Measurements from ENCODE around the gene SOX10. TPM values are rescaled to one million over a fixed set of nuclear protein-coding genes. Genes with fewer than 3 reads are reported as not detected.

Gene SOX10
- total and polyA plus RNA-seq, 9 of the 15 experiments (the other 6 are each of a cell fraction or from before 2014, with no cell fraction given): not detected

GRCh38 chr22:37972527-37972926 lies 11.8 kb downstream of the SOX10 start:
- Histone ChIP-seq H3K79me2 (ENCODE audit: control insufficient read depth, insufficient read depth, low read length) (no peaks in the 10 kb centered on the region), H3K4me3 (no peak overlapping the region), H3K9me1 (ENCODE audit: control insufficient read depth, insufficient read depth, low read length) (no peaks in the 10 kb centered on the region), H3K27ac (ENCODE audit: extremely low read depth, low read depth, low read length) (no peak overlapping the region), H3K27me3 (ENCODE audit: control insufficient read depth in 2 of 2, insufficient read depth in 2 of 2, low read length in 2 of 2) (no peaks in the 10 kb centered on the region), H3K9me3 (replicated peaks; ENCODE audit: control insufficient read depth, insufficient read depth, low read depth, low read length) (no peaks in the 10 kb centered on the region), H3K9ac (ENCODE audit: insufficient read depth in 1 of 2, low read depth in 2 of 2, low read length in 2 of 2) (no peak overlapping the region; a peak in 1 of 4 replicates), H3K4me1 (replicated peaks in 1 of 2; ENCODE audit: control insufficient read depth in 2 of 2, insufficient read depth in 2 of 2, low read length in 2 of 2) (peaks cover 0 to 7% of the 10 kb centered on the region in 2 experiments; a peak in 2 of 5 replicates), H3K36me3 (ENCODE audit: control insufficient read depth, insufficient read depth, low read length) (peaks cover 12% of the 10 kb centered on the region; the same call in 1 of the 3 replicates), H2AFZ (ENCODE audit: low read depth, low read length) (no peak overlapping the region), H3K4me2 (ENCODE audit: insufficient read depth, low read length) (no peak overlapping the region), H4K20me1 (replicated peaks; ENCODE audit: control insufficient read depth, insufficient read depth, low read length) (no peaks in the 10 kb centered on the region)
- DNase-seq (ENCODE audit: extremely low read depth in 1 of 4, low spot score in 3 of 4): no peak
- TF ChIP-seq KDM2B (CRISPR knock-in tag; IDR thresholded peaks at IDR 0.05) (no peak), NFIC (IDR thresholded peaks at IDR 0.05) (peak; percentile 26)
- no peak for ATAC-seq
- no TSS peak for BruUV-seq (replicated peaks)
- intact Hi-C loops (cut with micrococcal nuclease) (no loop called here), in situ Hi-C loops (cut with MboI) (loop anchor here (10.0 kb wide), 1 partner anchor 428 kb away; no protein-coding TSS in a partner anchor)
- CTCF ChIA-PET (ENCODE audit: low intra/inter-chr PET ratio): no interaction called here
- WGBS (ENCODE audit: insufficient coverage, low coverage, missing lambda C conversion rate): 67% methylated on average over 3 of the region's 3 CpGs
- no peak for FAIRE-seq
- POLR2A ChIA-PET: no interaction called here

- no peaks in the 10 kb centered on the region for H3K79me2 ChIP-seq (ENCODE audit: control insufficient read depth, insufficient read depth, low read length)
- ChIA-PET POLR2A (interaction anchor here (1.3 kb wide), 1 partner anchor 17 kb away, joined by 3 read pairs; no protein-coding TSS in a partner anchor), CTCF (ENCODE audit: low intra/inter-chr PET ratio) (no interaction called here)
- peaks cover 0 to 7% of the 10 kb centered on the region in 2 experiments; a peak in 2 of 5 replicates for H3K4me1 ChIP-seq (replicated peaks in 1 of 2; ENCODE audit: control insufficient read depth in 2 of 2, insufficient read depth in 2 of 2, low read length in 2 of 2)
- intact Hi-C loops (cut with micrococcal nuclease) (no loop called here), in situ Hi-C loops (cut with MboI) (loop anchor here (10.0 kb wide), 1 partner anchor 427 kb away; no protein-coding TSS in a partner anchor)
- no peak overlapping the region for H3K4me2 ChIP-seq (ENCODE audit: insufficient read depth, low read length)
- H3K27ac ChIP-seq (ENCODE audit: extremely low read depth, low read depth, low read length): no peak overlapping the region
- H3K9me1 ChIP-seq (ENCODE audit: control insufficient read depth, insufficient read depth, low read length): no peaks in the 10 kb centered on the region
- WGBS (ENCODE audit: insufficient coverage, low coverage, missing lambda C conversion rate): 82% methylated on average over 5 of the region's 7 CpGs
- ATAC-seq: no peak
- no peaks in the 10 kb centered on the region for H3K27me3 ChIP-seq (ENCODE audit: control insufficient read depth in 2 of 2, insufficient read depth in 2 of 2, low read length in 2 of 2)
- H3K9me3 ChIP-seq (replicated peaks; ENCODE audit: control insufficient read depth, insufficient read depth, low read depth, low read length): no peaks in the 10 kb centered on the region
- H4K20me1 ChIP-seq (replicated peaks; ENCODE audit: control insufficient read depth, insufficient read depth, low read length): no peaks in the 10 kb centered on the region
- no peak for FAIRE-seq
- DNase-seq (ENCODE audit: extremely low read depth in 1 of 4, low spot score in 3 of 4): no peak
- no TSS peak for BruUV-seq (replicated peaks)
- no peak overlapping the region for H2AFZ ChIP-seq (ENCODE audit: low read depth, low read length)
- H3K4me3 ChIP-seq: no peak overlapping the region
- H3K36me3 ChIP-seq (ENCODE audit: control insufficient read depth, insufficient read depth, low read length): peaks cover 19% of the 10 kb centered on the region; the same call in 2 of the 3 replicates
- peak overlapping the region in 1 of 2 experiments; percentile 74; a peak in 2 of 4 replicates for H3K9ac ChIP-seq (ENCODE audit: insufficient read depth in 1 of 2, low read depth in 2 of 2, low read length in 2 of 2)
- TF ChIP-seq ZNF408 (CRISPR knock-in tag; IDR thresholded peaks at IDR 0.05; ENCODE audit: low read depth) (no peak), CHD1 (IDR thresholded peaks at IDR 0.05; ENCODE audit: low read length) (no peak), PKNOX1 (IDR thresholded peaks at IDR 0.05) (no peak), BRD4 (IDR thresholded peaks at IDR 0.05) (no peak), SNRNP70 (optimal IDR thresholded peaks at IDR 0.05; ENCODE audit: low read depth, low read length) (no peak), MAFK (IDR thresholded peaks at IDR 0.05; ENCODE audit: low read length) (no peak), ZBTB7A (IDR thresholded peaks at IDR 0.05; ENCODE audit: borderline replicate concordance, control insufficient read depth, low read depth, low read length) (no peak), YY1 (IDR thresholded peaks at IDR 0.05; ENCODE audit: borderline replicate concordance in 1 of 3, control insufficient read depth in 1 of 3, extremely low read depth in 1 of 3, insufficient read depth in 3 of 3, insufficient read length in 1 of 3, insufficient replicate concordance in 2 of 3, low read depth in 1 of 3, low read length in 2 of 3) (no peak), PPARD (CRISPR knock-in tag; IDR thresholded peaks at IDR 0.05) (no peak)
Measured at GRCh38 chr22:37971475-37972434, 12.6 kb downstream of the SOX10 start.
